GM23248 (cell line): ENCODE measurements around the gene TLE4.

Source experiments
- EZH2 ChIP-seq: fragments of 200-600 bp; sonication (generic); IDR thresholded peaks from 2 replicates; pipeline ENCODE4 v1.6.1; 2018; ENCODE audit warnings: antibody characterized with exemption, mild to moderate bottlenecking; ENCODE audit not compliant: insufficient read depth, poor library complexity, severe bottlenecking
- EZH2phosphoT487 ChIP-seq: fragments of 200-600 bp; sonication (generic); IDR thresholded peaks from 2 replicates; pipeline ENCODE4 v1.6.1; 2018; ENCODE audit warnings: antibody characterized with exemption, moderate library complexity, mild to moderate bottlenecking, low read depth; ENCODE audit not compliant: insufficient read depth

DNA sequence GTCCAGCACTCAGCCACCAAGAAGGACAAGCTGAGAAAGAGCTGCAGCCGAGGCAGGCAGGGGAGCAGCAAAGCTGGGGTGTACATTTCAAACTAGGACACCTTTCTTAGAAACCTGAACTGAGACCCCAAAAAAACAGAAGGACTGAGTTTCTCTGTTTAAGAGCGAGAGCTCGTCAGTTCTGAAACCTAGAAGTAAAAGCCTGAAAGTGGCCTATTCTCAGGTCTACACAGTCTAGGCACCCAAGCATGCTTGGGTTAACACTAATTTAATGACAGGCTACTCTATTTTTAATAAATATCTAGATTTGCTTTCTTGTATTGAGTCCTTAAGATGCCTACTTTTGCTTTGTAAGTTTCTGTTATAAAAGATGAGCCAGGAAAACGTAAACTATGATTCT is 49.0 kb upstream of the TLE4 start:
- TF ChIP-seq EZH2 (no peak), EZH2phosphoT487 (no peak)
